ENCODE results near the gene NOBOX.
"Not testable (repeated sequence)": the region's sequence is repeated elsewhere in the genome, so short reads cannot be mapped to it uniquely, and the experiment has no call there.

The NOBOX gene

DNA sequence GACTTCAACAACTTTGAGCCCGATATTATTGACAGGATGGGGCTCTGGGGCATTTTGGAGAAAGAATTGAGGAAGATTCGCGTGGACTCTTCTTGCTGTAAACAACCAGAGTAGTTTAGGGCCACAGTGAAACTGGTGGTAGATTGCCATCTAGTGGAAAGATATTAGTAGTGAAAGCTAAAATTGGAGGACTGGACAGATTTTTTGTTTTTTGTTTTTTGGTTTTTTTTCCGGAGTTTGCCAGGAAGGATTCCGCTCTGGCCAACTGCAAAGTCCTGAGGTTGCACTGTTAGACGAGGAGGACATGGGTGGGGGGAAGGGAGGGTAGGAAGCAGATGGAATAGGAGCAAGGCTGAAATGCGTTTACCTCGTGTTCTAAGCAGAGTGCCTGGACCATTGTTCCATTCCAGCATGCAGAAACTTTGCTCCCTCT is 11.7 kb downstream of the NOBOX start:
- DNase-seq (ENCODE audit: low read depth in 2 of 2), result no peak

DNA sequence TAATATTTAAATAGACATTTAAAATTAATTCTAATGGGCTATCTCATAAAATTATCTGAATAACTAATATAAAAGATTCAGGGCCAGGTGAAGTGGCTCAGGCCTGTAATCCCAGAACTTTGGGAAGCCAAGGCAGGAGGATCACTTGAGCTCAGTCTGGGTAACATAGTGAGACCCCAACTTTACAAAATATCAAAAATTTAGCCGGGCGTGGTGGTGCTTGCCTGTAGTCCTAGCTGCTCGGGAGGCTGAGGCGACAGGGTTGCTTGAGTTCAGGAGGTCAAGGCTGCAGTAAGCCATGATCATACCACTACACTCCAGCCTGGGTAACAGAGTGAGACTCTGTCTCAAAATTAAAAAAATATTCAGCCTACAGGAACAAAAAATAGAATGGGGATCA is 12.5 kb downstream of the NOBOX start:
- DNase-seq (ENCODE audit: low read depth in 2 of 2), result no peak

DNA sequence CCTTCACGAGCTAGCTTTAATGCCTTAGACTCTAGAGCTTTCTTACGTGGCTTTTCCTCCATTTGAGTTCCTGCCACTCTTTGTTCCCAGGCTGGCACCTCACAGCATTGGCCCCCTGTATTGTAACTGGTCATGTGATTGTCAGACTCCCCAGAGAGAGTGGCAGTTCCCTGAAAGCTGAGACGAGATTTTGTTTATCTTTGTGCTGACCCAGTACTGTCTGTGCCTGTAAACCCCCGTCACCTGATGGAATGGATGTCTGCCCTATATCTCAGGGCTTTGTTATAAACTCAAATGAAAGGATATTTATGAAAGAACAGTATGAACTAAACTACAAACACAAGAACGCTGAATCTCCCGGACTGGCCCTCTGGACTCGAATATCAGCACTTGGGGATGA is 13.0 kb downstream of the NOBOX start:
- DNase-seq (ENCODE audit: low read depth in 2 of 2), result no peak

DNA sequence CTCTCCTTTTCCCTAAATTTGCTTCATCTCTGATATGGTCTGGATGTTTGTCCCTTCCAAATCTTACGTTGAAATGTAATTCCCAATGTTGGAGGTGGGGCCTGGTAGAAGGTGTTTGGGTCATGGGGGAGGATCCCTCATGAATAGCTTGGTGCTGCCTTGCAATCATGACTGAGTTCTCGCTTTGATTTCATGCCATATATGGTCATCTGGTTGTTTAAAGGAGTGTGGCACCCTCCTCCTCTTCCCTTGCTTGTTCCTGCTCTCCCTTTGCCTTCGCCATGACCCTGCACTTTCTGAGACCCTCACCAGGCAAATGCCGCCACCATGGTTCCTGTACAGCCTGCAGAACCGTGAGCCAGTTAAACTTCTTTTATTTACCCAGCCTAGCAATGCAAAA is 14.5 kb downstream of the NOBOX start:
- DNase-seq (ENCODE audit: low read depth in 2 of 2), result no peak

DNA sequence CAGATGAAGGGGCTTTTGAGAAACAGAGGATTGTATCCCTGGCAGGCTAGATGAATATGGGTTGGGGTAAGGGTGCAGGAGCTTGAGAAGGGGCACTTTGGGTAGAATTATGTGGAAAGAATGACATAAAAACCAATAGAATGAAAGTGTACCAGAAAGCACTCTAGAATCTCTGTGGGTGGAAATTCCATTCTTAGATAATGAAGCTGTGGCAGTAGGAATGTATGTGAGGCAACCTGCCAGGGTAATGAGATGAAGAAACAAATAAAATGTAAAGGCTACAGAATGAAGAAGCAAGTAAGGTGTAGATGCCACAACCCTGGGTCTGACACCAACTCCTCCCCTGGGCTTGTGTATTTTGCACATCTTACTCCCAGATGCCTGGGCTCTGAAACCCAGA is 16.8 kb downstream of the NOBOX start:
- no peak for DNase-seq (ENCODE audit: low read depth in 2 of 2)

DNA sequence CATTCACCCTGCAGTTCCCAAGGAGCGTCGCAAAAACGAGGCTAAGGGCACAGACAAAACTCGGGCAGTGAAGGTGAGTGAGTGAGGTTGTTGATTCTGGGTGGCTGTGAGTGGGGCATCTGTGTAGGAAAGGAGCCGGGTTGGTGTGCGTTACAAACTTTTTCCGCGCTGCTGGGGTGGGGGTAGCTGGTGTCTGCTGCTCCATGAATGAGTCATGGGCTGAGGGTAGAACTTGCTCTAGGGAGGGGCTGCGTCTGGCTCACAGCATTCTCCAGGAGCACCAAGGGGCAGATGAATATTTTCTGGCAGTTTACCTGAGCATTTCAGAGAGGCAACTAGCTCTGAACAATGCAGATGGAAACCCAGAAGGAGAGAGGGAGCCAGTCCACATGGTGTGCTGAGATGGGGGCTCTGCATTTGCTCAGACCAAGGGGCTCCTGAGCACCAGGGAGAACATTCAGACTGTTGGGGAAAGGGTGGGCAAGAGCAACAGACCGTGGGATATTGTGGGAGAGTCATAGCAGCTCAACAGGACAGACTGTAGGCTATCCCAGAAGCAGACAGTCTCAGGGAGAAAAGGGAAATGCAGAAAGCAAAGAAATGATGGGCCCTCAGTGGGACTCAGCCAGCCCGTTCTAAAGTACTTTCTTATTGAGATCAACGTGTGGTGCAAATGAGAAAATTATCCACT is 18.8 kb downstream of the NOBOX start:
- DNase-seq (ENCODE audit: low read depth in 2 of 2), result peak; percentile 32 to 34

DNA sequence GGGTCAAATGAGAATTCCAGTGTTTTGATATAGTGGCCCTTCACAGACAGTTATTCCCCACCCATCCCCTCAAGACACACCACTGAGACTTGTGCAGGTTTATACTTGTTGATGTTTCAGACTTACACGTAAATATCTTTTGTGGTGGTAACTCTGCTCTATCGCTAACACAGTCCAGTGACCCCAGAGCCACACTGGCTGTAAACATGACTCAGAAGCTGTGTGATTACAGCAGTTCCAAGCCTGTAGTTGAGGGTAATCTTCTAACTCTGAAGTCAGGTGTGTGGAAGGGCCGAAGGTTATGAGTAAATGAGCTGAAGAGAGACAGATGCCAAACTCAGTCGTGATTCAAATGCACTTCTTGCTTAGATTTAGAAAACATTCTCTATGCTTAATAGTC is 19.4 kb downstream of the NOBOX start:
- no peak for DNase-seq (ENCODE audit: low read depth in 2 of 2)

DNA sequence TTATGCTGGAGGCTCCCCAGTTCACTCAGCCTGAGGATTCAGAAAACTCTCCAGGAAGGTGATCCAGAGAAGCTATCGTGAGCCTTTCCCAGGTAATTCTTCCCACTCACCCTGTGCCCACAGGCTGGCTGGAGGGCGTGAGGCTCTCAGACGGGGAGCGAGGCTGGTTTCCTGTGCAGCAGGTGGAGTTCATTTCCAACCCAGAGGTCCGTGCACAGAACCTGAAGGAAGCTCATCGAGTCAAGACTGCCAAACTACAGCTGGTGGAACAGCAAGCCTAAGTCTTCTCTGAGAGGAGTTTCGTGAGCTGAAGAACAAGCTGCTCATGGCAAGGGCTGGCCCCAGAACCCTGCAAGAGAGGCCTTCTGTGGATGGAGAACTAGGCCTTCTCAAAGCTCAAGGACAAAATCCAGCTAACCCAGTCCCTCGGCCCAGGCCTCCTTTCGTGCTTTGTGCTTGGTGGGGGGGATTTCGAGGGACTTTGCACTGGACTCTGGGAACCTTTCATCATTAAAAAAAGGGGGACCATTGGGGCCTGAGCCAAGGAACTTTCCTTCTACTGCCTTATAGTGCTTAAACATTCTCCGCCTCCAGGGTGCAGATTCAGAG is 23.6 kb downstream of the NOBOX start:
- DNase-seq (ENCODE audit: low read depth in 2 of 2), result no peak

DNA sequence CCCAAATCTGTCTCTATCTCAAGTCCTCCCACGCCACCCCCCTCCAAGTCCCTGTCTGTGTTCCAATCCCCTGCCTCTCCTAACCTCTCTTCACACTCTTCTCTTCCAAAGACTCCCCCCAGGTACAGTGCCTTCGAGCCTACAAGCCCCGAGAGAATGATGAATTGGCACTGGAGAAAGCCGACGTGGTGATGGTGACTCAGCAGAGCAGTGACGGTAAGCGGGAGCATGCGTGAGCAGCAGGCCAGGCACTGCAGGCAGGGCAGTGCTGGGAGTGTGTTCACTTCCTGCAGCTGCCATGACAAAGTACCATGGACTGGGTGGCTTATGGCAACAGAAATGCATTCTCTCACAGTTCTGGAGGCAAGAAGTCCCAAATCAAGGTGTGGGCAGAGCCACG is 24.8 kb downstream of the NOBOX start:
- DNase-seq (ENCODE audit: low read depth in 2 of 2), result no peak

DNA sequence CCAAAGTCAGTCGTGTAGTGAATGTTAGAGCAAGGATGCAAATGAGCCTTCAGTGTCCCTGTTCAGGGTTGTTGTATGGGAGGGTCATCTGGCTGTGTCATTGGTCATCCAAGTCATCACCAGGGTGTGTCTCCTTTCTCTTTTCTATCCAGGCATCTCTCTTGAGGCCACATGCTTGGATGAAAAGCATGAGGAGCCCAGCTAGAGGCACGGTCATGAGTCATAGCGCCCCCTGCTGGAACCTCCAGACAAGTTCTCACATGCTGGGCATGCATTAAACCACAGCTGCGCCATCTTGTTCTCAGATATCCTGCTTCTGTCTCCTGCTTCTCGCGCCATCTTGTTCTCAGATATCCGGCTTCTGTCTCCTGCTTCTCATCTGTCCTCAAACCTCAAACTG is 34.3 kb downstream of the NOBOX start:
- DNase-seq (ENCODE audit: low read depth in 2 of 2), result not testable (repeated sequence)

DNA sequence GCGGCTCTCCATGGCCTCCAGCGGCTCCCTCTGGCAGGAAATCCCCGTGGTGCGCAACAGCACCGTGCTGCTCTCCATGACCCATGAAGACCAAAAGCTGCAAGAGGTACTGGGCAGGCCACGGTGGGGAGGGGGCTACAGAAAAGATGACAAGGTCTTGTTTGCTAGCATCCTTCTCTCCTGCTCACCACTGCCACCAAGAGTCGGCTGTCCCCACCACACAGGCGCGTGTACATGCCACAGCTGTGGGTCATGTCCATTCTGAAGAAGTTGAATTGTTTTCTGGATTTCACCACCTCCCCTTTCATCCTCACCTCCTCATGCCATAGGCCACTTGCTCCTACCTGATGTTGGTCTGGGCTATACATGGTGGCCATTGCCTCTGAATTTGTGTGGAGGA is 36.2 kb downstream of the NOBOX start:
- DNase-seq (ENCODE audit: low read depth in 2 of 2), result not testable (repeated sequence)

DNA sequence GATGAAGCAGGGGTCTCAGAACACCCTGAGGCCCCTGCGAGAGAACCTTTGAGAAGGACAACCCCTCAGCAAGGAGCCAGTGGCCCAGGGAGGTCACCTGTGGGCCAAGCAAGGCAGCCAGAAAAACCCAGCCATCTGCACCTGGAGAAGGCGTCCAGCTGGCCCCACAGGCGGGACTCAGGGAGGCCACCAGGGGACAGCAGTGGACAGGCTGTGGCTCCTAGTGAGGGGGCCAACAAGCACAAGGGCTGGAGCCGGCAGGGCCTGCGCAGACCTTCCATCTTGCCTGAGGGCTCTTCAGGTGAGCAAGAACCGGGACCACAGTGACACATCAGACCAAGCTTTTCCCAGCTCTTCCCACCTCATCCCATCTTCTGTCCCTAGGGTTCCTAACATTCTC is 38.0 kb downstream of the NOBOX start:
- not testable (repeated sequence) for DNase-seq (ENCODE audit: low read depth in 2 of 2)

DNA sequence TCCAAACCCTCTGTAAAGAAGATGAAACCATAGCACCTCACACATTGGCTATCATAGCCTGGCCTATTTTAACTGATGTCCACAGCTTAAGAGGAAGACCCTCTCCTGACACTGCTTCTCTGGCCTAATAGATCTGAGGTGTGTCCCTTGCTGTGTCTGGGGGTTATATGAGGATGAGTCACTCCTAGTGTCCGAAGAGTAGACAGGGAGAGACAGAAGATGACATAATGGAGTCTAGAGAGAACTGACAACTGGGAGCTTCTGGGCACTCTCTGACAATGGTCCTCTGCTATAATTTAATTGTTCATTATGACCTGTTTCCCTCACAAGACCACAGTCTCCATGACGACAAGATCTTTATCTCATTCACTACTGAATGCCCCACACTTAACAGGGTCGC is 41.4 kb downstream of the NOBOX start:
- not testable (repeated sequence) for DNase-seq (ENCODE audit: low read depth in 2 of 2)

DNA sequence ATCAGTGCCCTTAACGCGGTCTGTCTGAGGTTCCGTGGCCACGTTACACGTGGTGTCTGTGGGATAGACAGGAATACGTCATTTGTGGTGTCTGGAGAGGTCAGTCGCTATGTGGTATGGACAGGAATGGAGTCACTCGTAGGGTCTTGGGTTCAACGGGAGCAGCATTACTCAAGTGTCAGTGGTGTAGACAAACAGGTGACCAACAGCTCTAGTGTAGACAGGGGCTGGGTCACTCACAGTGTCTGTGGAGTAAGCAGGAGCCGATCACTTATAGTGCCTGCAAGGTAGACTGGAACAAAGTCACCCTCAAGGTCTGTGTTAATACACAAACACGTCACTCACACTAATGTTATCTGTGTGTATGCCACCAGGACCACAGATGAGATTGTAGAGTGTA is 46.6 kb downstream of the NOBOX start:
- not testable (repeated sequence) for DNase-seq (ENCODE audit: low read depth in 2 of 2)

DNA sequence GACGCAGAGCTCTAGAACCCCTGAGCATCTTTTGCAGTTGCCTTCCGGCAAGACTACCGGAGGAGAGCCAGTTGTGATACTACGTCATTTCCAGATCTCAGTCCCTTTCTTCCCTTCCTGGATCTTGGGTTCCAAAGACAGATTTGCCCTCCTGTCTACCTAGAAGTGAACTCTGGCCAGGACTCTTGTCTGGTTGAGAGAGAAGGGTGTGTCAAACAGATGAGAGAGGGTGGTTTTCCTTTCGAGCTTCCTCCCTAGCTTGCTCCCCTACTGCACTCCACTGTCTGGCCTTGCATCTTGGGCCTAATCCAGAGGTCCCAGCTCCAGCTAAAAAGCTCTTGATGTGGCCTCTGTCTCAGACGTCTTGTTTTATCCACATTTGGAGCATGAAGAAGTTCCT is 47.3 kb downstream of the NOBOX start:
- DNase-seq (ENCODE audit: low read depth in 2 of 2), result not testable (repeated sequence)

DNA sequence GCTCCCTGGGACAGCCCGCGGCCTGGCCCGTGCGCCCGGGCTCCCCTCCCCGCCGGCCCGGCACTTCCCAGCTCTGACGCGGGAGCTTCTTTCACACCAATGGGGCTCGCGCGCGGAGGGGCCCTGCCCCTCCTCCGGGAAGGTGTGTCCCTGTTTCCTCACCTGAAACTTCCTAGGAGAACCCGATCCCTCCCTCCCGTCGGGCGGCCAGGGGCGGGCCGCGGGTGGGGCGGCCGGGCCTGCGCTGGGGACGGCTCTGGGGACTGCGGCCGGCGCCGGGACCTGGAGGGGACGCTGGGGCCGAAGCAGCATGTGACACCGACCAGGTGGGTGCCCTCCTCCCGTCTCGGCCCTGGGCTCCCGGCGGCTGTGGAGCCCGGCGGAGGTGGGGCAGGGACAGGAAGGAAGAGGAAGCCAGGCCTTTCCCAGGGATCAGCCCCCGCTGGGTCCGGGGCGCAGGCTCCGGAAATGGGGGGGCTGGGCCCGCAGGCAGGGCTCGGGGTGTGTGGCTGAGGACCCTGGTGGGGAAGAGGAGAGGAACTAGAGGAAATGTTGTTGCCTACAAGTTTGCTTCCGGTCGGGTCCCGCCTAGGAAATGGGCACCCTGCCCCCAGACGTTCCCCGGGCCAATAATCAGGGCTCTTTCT is 48.2 kb downstream of the NOBOX start, which contains the start of gene ARHGEF5:
Gene ARHGEF5, plus strand, starts transcription at position 227 of the 647 bp plus-strand sequence. CDS start 7,268 bp downstream, outside the sequence.
- not testable (repeated sequence) for DNase-seq (ENCODE audit: low read depth in 2 of 2)

DNA sequence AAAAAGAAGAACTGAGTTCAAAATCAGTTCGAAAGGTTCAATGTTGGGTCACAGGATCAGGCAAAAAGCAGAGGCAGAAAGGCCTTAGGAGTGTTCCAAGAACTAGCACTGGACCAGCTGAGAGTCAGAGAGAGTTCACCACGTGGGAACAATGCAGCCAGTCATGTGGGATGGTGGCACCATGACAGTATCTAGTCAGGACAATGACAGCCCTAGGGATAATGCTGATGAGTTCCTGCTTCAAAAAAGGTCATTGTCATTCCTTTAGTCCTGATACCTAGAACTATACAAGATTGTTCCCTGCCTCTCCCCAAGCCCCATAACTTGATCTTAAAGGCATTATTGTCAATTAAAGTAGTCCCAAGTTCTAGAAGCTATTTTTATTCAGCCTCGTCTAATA is 51.8 kb downstream of the NOBOX start:
- not testable (repeated sequence) for DNase-seq (ENCODE audit: low read depth in 2 of 2)

DNA sequence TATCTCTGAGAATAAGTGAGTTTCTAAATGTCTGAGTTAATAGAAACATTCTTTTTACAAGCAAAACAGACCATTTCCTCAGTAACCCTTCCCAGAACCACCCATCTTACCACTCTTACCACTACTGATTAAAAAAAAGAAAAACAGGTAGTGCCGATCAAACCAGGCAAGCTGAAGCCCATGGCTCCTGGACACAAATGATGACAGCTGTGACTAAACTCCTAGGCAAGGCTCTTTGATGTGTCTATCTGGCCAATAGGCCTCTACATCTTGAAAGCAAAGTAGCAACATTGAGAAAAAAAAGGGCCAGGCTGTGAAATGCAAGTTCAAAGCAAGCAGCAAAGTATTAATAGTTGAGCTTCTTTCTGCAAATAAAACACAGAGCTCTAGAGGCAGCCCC is 54.9 kb downstream of the NOBOX start:
- not testable (repeated sequence) for DNase-seq (ENCODE audit: low read depth in 2 of 2)

All from stimulated activated CD8-positive, alpha-beta memory T cell treated with anti-CD3 and anti-CD28 coated beads, Interleukin-15, amount 100 ng/mL, for 48 hours (primary cell).